ENCODE measurements around the gene ACAD10. TPM values are rescaled to one million over a fixed set of nuclear protein-coding genes. Genes with fewer than 3 reads are reported as not detected.

ACAD10 gene
- total RNA-seq, 1 experiment from 2014 or later: 29.1 TPM

DNA sequence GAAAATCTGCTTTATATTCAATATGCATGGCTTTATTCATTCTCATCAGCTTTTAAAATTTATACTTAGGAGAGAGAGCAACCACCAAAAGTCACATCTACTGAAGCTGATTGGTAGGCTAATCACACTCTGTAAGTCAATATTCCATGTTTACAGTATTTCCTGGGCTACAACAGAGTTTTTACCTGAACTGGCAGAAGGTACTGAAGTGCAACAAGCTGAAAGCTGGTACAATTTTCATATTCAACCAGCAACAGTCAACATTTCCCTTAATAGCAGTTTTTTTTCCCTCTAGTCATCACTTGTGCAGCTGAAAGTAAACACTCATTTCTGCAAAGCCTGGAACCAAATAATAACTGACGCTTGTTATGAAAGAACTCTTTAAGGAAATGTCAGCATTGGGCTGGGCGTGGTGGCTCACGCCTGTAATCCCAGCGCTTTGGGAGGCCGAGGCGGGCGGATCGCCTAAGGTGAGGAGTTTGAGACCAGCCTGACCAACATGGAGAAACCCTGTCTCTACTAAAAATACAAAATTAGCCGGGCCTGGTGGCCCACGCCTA is 13.0 kb upstream of the ACAD10 start:
- no peak for TF ChIP-seq ZSCAN18 (CRISPR knock-in tag; IDR thresholded peaks at IDR 0.05)
- TF ChIP-seq, protein P1, sequence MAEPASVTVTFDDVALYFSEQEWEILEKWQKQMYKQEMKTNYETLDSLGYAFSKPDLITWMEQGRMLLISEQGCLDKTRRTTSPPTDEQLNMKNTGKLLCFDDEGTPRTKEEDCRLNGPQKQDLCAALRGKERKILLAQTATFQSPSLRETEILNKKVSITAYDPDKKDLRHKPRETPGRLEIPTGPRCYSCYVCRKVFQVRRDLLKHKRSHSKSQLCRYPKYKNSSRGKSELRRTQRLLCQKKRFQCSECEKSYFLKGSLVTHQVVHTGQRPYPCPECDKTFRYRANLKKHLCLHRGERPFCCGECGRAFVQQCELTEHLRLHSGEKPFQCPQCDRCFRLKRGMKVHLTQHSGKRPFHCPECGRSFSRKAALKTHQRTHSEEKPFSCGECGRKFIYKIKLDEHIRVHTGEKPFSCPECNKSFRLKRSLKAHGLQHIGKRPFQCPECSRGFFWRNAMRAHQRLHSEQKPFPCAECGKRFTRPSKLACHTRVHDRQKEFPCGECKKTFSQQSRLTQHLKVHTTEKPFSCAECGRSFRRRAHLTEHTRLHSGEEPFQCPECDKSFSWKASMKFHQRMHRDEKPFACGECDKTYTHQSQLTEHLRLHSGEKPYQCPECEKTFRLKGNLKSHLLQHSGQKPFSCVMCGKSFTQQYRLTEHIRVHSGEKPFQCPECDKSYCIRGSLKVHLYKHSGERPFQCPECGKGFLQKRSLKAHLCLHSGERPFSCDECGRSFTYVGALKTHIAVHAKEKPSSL (CRISPR knock-in tag; conservative IDR thresholded peaks at IDR 0.05): no peak
- TF ChIP-seq ZNF232 (CRISPR knock-in tag; IDR thresholded peaks at IDR 0.05): no peak
- TF ChIP-seq RELA (CRISPR knock-in tag; IDR thresholded peaks at IDR 0.05; ENCODE audit: borderline replicate concordance): no peak
- TF ChIP-seq ZNF416 (CRISPR knock-in tag; IDR thresholded peaks at IDR 0.05): no peak
- no peak for TF ChIP-seq OVOL2 (CRISPR knock-in tag; IDR thresholded peaks at IDR 0.05; ENCODE audit: borderline replicate concordance)
- no peak for TF ChIP-seq NR1H2 (CRISPR knock-in tag; IDR thresholded peaks at IDR 0.05)
- no peak for TF ChIP-seq MAX (CRISPR knock-in tag; IDR thresholded peaks at IDR 0.05)
- TF ChIP-seq ETV6 (CRISPR knock-in tag; IDR thresholded peaks at IDR 0.05): no peak
- no peak for TF ChIP-seq GTF2I (CRISPR knock-in tag; conservative IDR thresholded peaks at IDR 0.05)
- TF ChIP-seq ATF1 (CRISPR knock-in tag; IDR thresholded peaks at IDR 0.05): no peak
- TF ChIP-seq, protein P2, sequence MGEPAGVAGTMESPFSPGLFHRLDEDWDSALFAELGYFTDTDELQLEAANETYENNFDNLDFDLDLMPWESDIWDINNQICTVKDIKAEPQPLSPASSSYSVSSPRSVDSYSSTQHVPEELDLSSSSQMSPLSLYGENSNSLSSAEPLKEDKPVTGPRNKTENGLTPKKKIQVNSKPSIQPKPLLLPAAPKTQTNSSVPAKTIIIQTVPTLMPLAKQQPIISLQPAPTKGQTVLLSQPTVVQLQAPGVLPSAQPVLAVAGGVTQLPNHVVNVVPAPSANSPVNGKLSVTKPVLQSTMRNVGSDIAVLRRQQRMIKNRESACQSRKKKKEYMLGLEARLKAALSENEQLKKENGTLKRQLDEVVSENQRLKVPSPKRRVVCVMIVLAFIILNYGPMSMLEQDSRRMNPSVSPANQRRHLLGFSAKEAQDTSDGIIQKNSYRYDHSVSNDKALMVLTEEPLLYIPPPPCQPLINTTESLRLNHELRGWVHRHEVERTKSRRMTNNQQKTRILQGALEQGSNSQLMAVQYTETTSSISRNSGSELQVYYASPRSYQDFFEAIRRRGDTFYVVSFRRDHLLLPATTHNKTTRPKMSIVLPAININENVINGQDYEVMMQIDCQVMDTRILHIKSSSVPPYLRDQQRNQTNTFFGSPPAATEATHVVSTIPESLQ (CRISPR knock-in tag; IDR thresholded peaks at IDR 0.05): no peak
- TF ChIP-seq EMX1 (CRISPR knock-in tag; IDR thresholded peaks at IDR 0.05): no peak
- no peak for TF ChIP-seq MXD4 (CRISPR knock-in tag; IDR thresholded peaks at IDR 0.05; ENCODE audit: borderline replicate concordance)
- no peak for TF ChIP-seq NFATC4 (CRISPR knock-in tag; IDR thresholded peaks at IDR 0.05)
- TF ChIP-seq, protein P3, sequence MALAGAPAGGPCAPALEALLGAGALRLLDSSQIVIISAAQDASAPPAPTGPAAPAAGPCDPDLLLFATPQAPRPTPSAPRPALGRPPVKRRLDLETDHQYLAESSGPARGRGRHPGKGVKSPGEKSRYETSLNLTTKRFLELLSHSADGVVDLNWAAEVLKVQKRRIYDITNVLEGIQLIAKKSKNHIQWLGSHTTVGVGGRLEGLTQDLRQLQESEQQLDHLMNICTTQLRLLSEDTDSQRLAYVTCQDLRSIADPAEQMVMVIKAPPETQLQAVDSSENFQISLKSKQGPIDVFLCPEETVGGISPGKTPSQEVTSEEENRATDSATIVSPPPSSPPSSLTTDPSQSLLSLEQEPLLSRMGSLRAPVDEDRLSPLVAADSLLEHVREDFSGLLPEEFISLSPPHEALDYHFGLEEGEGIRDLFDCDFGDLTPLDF (CRISPR knock-in tag; IDR thresholded peaks at IDR 0.05): no peak
- no peak for TF ChIP-seq GRHL2 (CRISPR knock-in tag; IDR thresholded peaks at IDR 0.05; ENCODE audit: insufficient replicate concordance, severe bottlenecking)
- TF ChIP-seq ARID4B (CRISPR knock-in tag; IDR thresholded peaks at IDR 0.05; ENCODE audit: borderline replicate concordance): no peak
- TF ChIP-seq ERG (CRISPR knock-in tag; IDR thresholded peaks at IDR 0.05): no peak
- TF ChIP-seq ESRRA (CRISPR knock-in tag; IDR thresholded peaks at IDR 0.05; ENCODE audit: borderline replicate concordance): no peak

More for the DNA sequence above, 13.0 kb upstream of the ACAD10 start:
- CTCF ChIA-PET: interaction anchor here (0.6 to 2.2 kb wide), 16 partner anchors 12 to 311 kb away, joined by 3 to 13 read pairs (median 4); partner anchors contain the start of genes ACAD10 and BRAP
- Mint-ChIP-seq H3K27ac (no peak overlapping the region), H3K4me3 (no peak overlapping the region), H3K4me1 (no peaks in the 10 kb centered on the region), H3K27me3 (ENCODE audit: low read depth) (no peaks in the 10 kb centered on the region), H3K36me3 (peaks cover 38% of the 10 kb centered on the region), H3K9me3 (no peaks in the 10 kb centered on the region)
- DNase-seq (ENCODE audit: low spot score): no peak
- ATAC-seq: no peak
- POLR2A ChIA-PET: no interaction called here
